GM19238 (cell line): Measurements from ENCODE around the gene RABGAP1L.
"Not testable (repeated sequence)": the region's sequence is repeated elsewhere in the genome, so short reads cannot be mapped to it uniquely, and the experiment has no call there.

Source experiments
- DNase-seq: peaks from one replicate; pipeline ENCODE4 v3.0.0; 2011; ENCODE audit warnings: low spot score; ENCODE audit not compliant: insufficient read length

The RABGAP1L gene

GRCh38 chr1:174289644-174290310 lies 130.5 kb downstream of the RABGAP1L start:
- no peak for DNase-seq

GRCh38 chr1:174291059-174291458 lies 131.7 kb downstream of the RABGAP1L start:
- no peak for DNase-seq

- no peak for DNase-seq
These were observed 137.0 kb downstream of the RABGAP1L start for GRCh38 chr1:174296309-174296708.

GRCh38 chr1:174297351-174297750 lies 138.0 kb downstream of the RABGAP1L start:
- DNase-seq, result no peak

GRCh38 chr1:174301295-174302077 lies 142.2 kb downstream of the RABGAP1L start:
- DNase-seq, result no peak

- no peak for DNase-seq
These were observed 149.3 kb downstream of the RABGAP1L start for GRCh38 chr1:174308604-174309003.

GRCh38 chr1:174309490-174309889 lies 150.2 kb downstream of the RABGAP1L start:
- DNase-seq, result no peak

GRCh38 chr1:174314433-174314832 lies 155.1 kb downstream of the RABGAP1L start:
- DNase-seq, result no peak

- DNase-seq, result no peak
These were observed 155.9 kb downstream of the RABGAP1L start for GRCh38 chr1:174315239-174315638.

GRCh38 chr1:174320897-174321296 lies 161.6 kb downstream of the RABGAP1L start:
- DNase-seq, result not testable (repeated sequence)

- DNase-seq, result no peak
These were observed 163.0 kb downstream of the RABGAP1L start for GRCh38 chr1:174322202-174322862.

- no peak for DNase-seq
These were observed 165.2 kb downstream of the RABGAP1L start for GRCh38 chr1:174324493-174324892.

GRCh38 chr1:174324939-174325338 lies 165.6 kb downstream of the RABGAP1L start:
- DNase-seq, result no peak

- no peak for DNase-seq
These were observed 167.0 kb downstream of the RABGAP1L start for GRCh38 chr1:174326278-174326677.

- no peak for DNase-seq
These were observed 174.1 kb downstream of the RABGAP1L start for GRCh38 chr1:174333437-174333836.

- DNase-seq, result no peak
These were observed 177.8 kb downstream of the RABGAP1L start for GRCh38 chr1:174337000-174337681.

GRCh38 chr1:174340404-174340803 lies 181.1 kb downstream of the RABGAP1L start:
- not testable (repeated sequence) for DNase-seq

GRCh38 chr1:174344162-174344561 lies 184.8 kb downstream of the RABGAP1L start:
- DNase-seq, result no peak

- DNase-seq, result no peak
These were observed 192.8 kb downstream of the RABGAP1L start for GRCh38 chr1:174352117-174352516.

- no peak for DNase-seq
These were observed 193.7 kb downstream of the RABGAP1L start for GRCh38 chr1:174352883-174353608.

- no peak for DNase-seq
These were observed 199.0 kb downstream of the RABGAP1L start for GRCh38 chr1:174358344-174358743.
